ENCODE measurements around the gene DCT. TPM values are rescaled to one million over a fixed set of nuclear protein-coding genes. Genes with fewer than 3 reads are reported as not detected.

The DCT gene
- total RNA-seq, 2 experiments from 2014 or later: 0.10 TPM; not detected in 1

DNA sequence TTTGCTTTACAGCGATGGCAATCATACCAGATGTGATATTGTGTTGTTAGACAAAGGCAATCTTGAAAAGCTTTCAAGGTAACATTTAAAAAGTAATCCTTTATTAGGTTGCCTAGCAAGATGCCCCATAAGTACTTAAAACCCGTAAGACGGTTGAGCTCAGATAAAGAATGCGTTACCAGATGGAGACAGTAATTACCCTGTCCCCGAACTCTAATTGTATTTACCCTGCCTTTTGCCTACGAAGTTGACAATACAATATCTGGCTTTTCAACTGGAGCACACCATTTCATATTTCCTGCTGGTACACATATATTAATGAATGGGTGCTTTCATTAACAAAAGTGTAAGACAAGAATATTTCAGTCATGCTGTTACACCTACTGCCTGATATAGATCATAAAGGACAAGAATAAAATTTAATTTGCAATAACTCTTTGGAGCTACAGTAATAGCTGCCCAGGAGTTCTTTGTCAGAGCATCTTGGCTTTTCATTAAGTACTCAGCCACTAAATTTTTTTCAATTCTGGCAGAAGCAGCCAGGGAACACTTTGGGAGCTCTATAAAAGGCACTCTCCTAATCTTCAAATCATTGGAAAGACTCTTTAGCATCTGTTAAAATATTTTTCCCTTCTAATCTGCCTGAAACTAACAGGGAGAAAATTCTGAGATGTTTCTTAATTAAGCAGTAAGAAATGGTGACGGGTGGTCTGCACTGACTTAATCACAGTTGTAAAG, 63.8 kb downstream of the DCT start:
- Mint-ChIP-seq H3K27me3 (ENCODE audit: low read depth) (no peaks in the 10 kb centered on the region), H3K27ac (no peak overlapping the region), H3K36me3 (ENCODE audit: low read depth) (peaks cover 7% of the 10 kb centered on the region), H3K4me3 (no peak overlapping the region), H3K9me3 (peaks cover 15% of the 10 kb centered on the region), H3K4me1 (ENCODE audit: low read depth) (peaks cover 44% of the 10 kb centered on the region)
- intact Hi-C loops (cut with micrococcal nuclease): loop anchor here (5.0 kb wide), 2 partner anchors 1123 to 1262 kb away; partner anchors contain the start of gene DNAJC3
- no peak for DNase-seq
- CTCF ChIA-PET: interaction anchor here (0.9 to 1.7 kb wide), 6 partner anchors 20 to 90 kb away, joined by 3 to 4 read pairs (median 3); no protein-coding TSS in a partner anchor

DNA sequence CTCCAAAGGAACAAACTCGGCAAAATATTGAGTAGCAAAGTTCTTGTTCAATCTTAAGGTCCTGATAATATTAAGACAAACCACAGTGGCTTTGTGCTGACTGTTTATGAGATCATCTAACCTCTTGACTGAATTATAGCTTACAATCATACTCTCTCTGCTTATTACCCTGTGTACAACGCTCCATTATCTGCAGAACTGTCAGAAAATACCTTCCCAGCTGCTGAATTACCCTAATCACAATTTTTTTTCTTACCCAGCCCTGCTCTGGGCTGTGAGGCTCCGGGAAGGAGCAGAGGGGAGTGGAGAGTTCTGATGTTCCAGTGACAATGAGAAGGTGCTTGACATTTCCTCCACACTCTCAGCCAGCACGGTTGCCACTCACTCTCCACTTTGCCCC, 64.8 kb downstream of the DCT start:
- H3K36me3 Mint-ChIP-seq (ENCODE audit: low read depth): peaks cover 7% of the 10 kb centered on the region
- CTCF ChIA-PET: interaction anchor here (0.6 to 1.6 kb wide), 4 partner anchors 28 to 91 kb away, joined by 3 to 4 read pairs (median 4); no protein-coding TSS in a partner anchor
- peaks cover 35% of the 10 kb centered on the region for H3K4me1 Mint-ChIP-seq (ENCODE audit: low read depth)
- intact Hi-C loops (cut with micrococcal nuclease): loop anchor here (5.0 kb wide), 2 partner anchors 1122 to 1263 kb away; partner anchors contain the start of gene DNAJC3
- peaks cover 11% of the 10 kb centered on the region for H3K9me3 Mint-ChIP-seq
- DNase-seq: no peak
- no peak overlapping the region for H3K4me3 Mint-ChIP-seq
- no peak overlapping the region for H3K27ac Mint-ChIP-seq
- H3K27me3 Mint-ChIP-seq (ENCODE audit: low read depth): no peaks in the 10 kb centered on the region

DNA sequence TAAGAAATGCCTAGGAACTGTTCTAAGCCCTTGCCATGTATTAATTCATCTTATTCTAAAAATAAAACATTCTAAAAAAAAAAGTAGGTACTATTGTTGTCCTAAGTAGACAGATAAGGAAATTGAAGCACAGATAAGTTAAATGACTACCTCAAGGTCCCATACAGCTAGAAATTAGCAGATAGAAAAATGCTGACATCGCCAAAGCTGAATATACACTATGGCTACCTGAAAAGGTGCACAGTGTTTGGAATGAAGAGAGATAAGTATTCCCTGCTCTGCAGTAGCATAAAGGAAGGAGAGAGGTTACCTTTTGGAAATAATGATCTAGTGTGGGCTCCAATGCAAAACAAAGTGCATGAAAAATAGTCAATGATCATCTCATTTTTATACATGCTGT, 65.3 kb downstream of the DCT start:
- no peak for DNase-seq
- no peaks in the 10 kb centered on the region for H3K27me3 Mint-ChIP-seq (ENCODE audit: low read depth)
- CTCF ChIA-PET: interaction anchor here (1.4 kb wide), 1 partner anchor 52 kb away, joined by 4 read pairs; no protein-coding TSS in a partner anchor
- peaks cover 29% of the 10 kb centered on the region for H3K4me1 Mint-ChIP-seq (ENCODE audit: low read depth)
- peaks cover 7% of the 10 kb centered on the region for H3K36me3 Mint-ChIP-seq (ENCODE audit: low read depth)
- no peak overlapping the region for H3K27ac Mint-ChIP-seq
- peaks cover 11% of the 10 kb centered on the region for H3K9me3 Mint-ChIP-seq
- intact Hi-C loops (cut with micrococcal nuclease): no loop called here
- H3K4me3 Mint-ChIP-seq: no peak overlapping the region

DNA sequence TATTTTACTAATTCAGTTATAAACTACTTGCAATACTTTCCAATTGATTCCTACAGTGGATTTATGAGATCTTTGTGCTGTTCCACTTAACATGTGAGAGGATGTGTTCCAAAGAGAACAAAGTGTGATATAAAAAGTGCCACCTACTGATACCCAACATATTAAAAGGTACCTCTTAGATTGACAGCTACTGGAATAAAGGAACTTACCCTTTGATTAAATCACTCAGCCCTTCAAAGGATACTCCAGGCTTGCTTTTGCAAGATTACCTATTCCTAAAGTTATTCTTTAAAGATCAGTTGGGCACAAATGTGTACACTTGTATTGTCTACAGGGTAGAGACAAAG, 65.9 kb downstream of the DCT start:
- H3K9me3 Mint-ChIP-seq: peaks cover 11% of the 10 kb centered on the region

DNA sequence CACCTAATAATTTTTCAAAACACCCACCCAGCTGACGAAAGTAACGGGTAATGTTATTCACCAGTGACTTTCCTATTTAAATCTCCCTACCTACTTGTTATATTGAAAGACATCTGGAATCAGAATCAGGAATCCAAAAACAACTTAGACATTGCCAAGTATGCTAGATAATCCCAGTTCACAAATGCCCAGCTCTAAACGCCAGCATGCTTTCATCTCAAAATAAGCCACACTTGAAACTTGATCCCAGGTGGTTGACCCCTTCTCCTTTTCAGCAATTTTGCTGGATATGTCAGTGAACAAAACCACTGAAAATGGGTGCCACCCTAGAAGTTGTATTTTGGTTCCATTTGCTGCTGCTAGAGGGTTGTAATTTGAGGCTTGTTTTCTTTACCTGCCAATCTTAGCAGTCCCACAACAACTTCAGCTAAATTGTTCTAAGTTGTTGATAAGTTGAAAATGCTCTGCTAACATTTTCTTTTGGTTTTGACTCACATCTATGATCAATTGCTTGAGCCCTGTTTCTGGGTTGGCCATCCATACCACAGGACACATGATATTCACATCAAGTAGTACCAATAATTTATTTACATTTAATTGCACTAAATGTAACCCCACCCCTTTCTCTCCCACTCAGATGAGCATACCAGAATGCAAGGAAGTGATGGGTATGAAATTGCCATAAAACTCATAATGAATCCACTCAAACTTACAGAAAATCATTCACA, 66.4 kb downstream of the DCT start:
- Mint-ChIP-seq H3K27me3 (ENCODE audit: low read depth) (peaks cover 10% of the 10 kb centered on the region), H3K4me3 (no peak overlapping the region), H3K9me3 (peaks cover 11% of the 10 kb centered on the region), H3K27ac (no peak overlapping the region), H3K36me3 (ENCODE audit: low read depth) (peaks cover 7% of the 10 kb centered on the region), H3K4me1 (ENCODE audit: low read depth) (peaks cover 20% of the 10 kb centered on the region)
- no peak for DNase-seq
- intact Hi-C loops (cut with micrococcal nuclease): no loop called here
- CTCF ChIA-PET: no interaction called here

More for the DNA sequence above, 65.9 kb downstream of the DCT start:
- H3K4me1 Mint-ChIP-seq (ENCODE audit: low read depth): peaks cover 23% of the 10 kb centered on the region
- no peak for DNase-seq
- CTCF ChIA-PET: no interaction called here
- H3K27me3 Mint-ChIP-seq (ENCODE audit: low read depth): peaks cover 6% of the 10 kb centered on the region
- no peak overlapping the region for H3K27ac Mint-ChIP-seq
- H3K4me3 Mint-ChIP-seq: no peak overlapping the region
- intact Hi-C loops (cut with micrococcal nuclease): no loop called here
- H3K36me3 Mint-ChIP-seq (ENCODE audit: low read depth): peaks cover 7% of the 10 kb centered on the region

DNA sequence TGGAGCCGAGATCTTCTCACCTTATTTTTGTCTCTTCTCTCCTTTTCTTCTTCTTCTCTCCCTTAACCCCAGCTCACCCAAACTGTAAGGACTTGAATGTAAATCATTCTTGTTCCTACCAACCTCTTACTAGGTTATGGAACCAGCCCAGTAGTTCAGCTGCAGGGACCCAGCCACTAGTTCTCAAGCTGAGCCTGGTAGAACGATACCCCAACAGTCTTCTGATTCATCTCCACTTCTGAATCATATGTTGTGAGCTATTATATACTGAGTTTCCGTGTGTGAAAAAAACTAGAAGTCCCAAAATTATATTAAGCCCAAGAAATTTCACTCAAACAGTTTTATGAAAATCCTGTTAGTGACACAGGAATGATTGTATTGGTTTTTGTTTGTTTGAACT, 67.7 kb downstream of the DCT start:
- intact Hi-C loops (cut with micrococcal nuclease): no loop called here
- peaks cover 10% of the 10 kb centered on the region for H3K27me3 Mint-ChIP-seq (ENCODE audit: low read depth)
- H3K4me3 Mint-ChIP-seq: no peak overlapping the region
- no peak for DNase-seq
- no peaks in the 10 kb centered on the region for H3K36me3 Mint-ChIP-seq (ENCODE audit: low read depth)
- peak overlapping the region; percentile 8 for H3K27ac Mint-ChIP-seq
- CTCF ChIA-PET: interaction anchor here (1.0 kb wide), 1 partner anchor 9 kb away, joined by 3 read pairs; no protein-coding TSS in a partner anchor
- H3K4me1 Mint-ChIP-seq (ENCODE audit: low read depth): peaks cover 16% of the 10 kb centered on the region
- H3K9me3 Mint-ChIP-seq: peaks cover 3% of the 10 kb centered on the region

DNA sequence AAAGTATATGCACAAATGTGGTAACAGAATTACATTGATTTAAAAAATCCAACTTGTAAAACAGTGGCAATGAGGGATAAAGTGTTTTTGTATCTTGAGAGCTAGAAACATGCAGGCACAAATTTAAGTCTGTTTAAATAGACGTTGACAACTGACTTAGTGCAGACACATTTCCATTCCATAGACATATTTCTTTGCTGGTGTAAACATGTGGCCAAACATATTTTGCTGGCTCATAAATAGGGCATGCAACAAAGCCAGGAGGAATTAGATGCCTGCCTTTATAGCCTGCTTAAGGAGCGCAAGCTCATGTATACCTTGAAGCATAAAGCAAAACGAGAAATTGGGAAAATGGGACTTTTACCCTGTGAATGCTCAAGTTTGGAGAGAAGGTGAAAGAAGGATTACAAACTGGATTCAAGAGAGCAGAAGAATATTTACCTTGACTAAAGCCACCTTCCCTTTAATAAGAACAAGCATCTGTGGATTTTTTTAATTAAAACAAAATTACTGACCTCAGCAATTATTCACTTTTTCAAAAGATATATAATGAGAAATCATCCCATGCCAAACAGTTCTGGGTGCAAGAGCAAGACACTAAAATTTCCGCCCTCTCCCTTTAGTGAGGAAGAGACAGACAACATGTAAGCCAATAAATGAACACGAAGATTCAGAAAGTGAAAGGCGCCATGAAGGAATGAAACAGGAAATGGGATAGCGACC, 71.0 kb downstream of the DCT start:
- no peaks in the 10 kb centered on the region for H3K9me3 Mint-ChIP-seq
- H3K27ac Mint-ChIP-seq: no peak overlapping the region
- H3K4me1 Mint-ChIP-seq (ENCODE audit: low read depth): peaks cover 16% of the 10 kb centered on the region
- no peak for DNase-seq
- peaks cover 10% of the 10 kb centered on the region for H3K27me3 Mint-ChIP-seq (ENCODE audit: low read depth)
- intact Hi-C loops (cut with micrococcal nuclease): no loop called here
- CTCF ChIA-PET: interaction anchor here (0.8 kb wide), 1 partner anchor 209 kb away, joined by 3 read pairs; no protein-coding TSS in a partner anchor
- no peaks in the 10 kb centered on the region for H3K36me3 Mint-ChIP-seq (ENCODE audit: low read depth)
- no peak overlapping the region for H3K4me3 Mint-ChIP-seq

DNA sequence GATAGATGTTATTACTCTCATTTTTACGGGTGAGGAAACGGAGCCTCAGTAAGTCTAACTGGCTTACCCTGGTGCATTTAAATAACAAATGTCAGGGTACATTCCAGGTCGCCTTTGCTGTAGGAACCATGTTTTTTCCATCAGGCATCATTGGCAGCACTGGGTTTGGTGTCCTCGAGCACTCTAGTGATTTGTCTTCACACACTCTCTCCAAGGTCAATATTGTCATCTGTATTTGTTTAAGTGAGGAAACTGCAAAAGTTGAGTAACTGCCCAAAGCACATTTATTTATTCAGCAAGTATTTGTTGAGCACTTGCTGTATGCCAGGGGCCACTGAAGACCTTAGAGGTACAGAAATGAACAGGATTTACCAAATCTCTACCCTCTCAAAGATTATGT, 78.6 kb downstream of the DCT start:
- no peak for DNase-seq
- CTCF ChIA-PET: no interaction called here
- H3K4me3 Mint-ChIP-seq: no peak overlapping the region

DNA sequence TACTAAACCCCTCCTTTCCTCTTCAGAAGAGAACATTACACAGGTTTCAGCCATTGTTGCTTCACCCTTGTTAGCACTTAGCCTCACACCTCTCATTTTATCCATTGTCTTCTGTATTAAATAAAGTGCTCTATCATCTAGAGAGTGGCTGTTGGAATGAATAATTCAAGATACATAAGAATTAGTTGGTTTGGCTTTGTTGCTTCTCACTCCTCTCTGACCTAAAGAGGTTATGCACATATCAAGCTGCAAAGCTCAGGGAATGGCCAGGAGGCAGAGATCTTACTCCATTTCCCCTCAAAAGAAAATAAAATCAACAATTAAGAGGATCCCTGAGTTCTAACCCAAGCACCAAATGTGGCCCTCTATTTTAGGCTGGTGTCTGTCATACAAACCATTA, 79.7 kb downstream of the DCT start:
- H3K36me3 Mint-ChIP-seq (ENCODE audit: low read depth): no peaks in the 10 kb centered on the region
- intact Hi-C loops (cut with micrococcal nuclease): no loop called here
- H3K27ac Mint-ChIP-seq: no peak overlapping the region
- DNase-seq: no peak
- peaks cover 3% of the 10 kb centered on the region for H3K4me1 Mint-ChIP-seq (ENCODE audit: low read depth)
- H3K27me3 Mint-ChIP-seq (ENCODE audit: low read depth): no peaks in the 10 kb centered on the region
- H3K4me3 Mint-ChIP-seq: no peak overlapping the region
- CTCF ChIA-PET: no interaction called here
- peaks cover 3% of the 10 kb centered on the region for H3K9me3 Mint-ChIP-seq

More for the DNA sequence above, 78.6 kb downstream of the DCT start:
- Mint-ChIP-seq H3K9me3 (peaks cover 3% of the 10 kb centered on the region), H3K27me3 (ENCODE audit: low read depth) (no peaks in the 10 kb centered on the region), H3K4me1 (ENCODE audit: low read depth) (peaks cover 3% of the 10 kb centered on the region), H3K27ac (no peak overlapping the region), H3K36me3 (ENCODE audit: low read depth) (no peaks in the 10 kb centered on the region)
- intact Hi-C loops (cut with micrococcal nuclease): no loop called here

DNA sequence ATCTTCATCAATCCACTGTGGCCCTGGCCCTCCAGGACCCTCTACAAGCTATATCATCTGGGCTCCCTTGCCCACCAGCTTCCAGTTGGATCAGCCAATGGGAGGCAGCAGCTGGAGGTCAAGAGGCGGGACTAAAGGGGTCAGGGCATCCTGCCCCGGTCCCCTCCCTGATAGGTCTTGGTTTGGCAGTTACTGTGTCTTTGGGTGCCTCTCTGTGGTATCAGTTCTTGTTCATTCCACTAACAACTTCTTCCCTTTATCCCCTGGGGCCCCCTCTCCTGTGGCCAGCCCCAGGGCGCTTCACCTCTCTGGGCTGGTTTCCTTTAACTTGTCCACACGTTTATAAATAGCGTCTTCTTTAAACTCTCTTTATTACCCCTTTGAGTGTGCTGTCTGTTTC, 83.6 kb downstream of the DCT start:
- CTCF ChIA-PET: interaction anchor here (0.6 to 1.6 kb wide), 2 partner anchors 41 to 103 kb away, joined by 3 to 4 read pairs; no protein-coding TSS in a partner anchor

DNA sequence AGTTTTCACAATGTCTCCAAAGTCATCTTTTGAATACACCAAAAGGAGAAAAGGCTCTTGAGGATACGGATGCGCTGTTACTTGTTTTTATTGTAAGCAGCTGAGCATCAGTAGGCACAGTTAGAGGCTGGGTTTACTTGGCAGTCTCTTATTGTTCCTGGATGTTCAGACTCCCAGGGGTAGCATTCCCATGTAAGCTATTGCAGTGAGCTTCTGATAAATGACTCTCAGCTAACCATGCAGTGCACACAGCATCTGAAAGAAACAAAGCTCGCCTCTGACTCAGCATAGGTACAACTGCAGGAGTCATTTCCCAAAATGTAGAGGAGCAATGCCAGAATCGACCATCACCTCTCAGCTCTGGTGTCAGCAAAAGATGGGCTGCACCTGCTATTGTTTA, 84.8 kb downstream of the DCT start:
- Mint-ChIP-seq H3K36me3 (ENCODE audit: low read depth) (no peaks in the 10 kb centered on the region), H3K4me3 (no peak overlapping the region), H3K4me1 (ENCODE audit: low read depth) (peaks cover 3% of the 10 kb centered on the region), H3K9me3 (peaks cover 3% of the 10 kb centered on the region), H3K27me3 (ENCODE audit: low read depth) (no peaks in the 10 kb centered on the region), H3K27ac (no peak overlapping the region)
- no peak for DNase-seq
- CTCF ChIA-PET: interaction anchor here (0.6 to 1.6 kb wide), 2 partner anchors 10 to 42 kb away, joined by 3 to 4 read pairs; no protein-coding TSS in a partner anchor
- intact Hi-C loops (cut with micrococcal nuclease): no loop called here

More for the DNA sequence above, 83.6 kb downstream of the DCT start:
- DNase-seq: no peak
- Mint-ChIP-seq H3K27me3 (ENCODE audit: low read depth) (no peaks in the 10 kb centered on the region), H3K27ac (no peak overlapping the region), H3K4me3 (no peak overlapping the region), H3K9me3 (peaks cover 3% of the 10 kb centered on the region), H3K4me1 (ENCODE audit: low read depth) (peaks cover 3% of the 10 kb centered on the region), H3K36me3 (ENCODE audit: low read depth) (no peaks in the 10 kb centered on the region)
- intact Hi-C loops (cut with micrococcal nuclease): no loop called here

DNA sequence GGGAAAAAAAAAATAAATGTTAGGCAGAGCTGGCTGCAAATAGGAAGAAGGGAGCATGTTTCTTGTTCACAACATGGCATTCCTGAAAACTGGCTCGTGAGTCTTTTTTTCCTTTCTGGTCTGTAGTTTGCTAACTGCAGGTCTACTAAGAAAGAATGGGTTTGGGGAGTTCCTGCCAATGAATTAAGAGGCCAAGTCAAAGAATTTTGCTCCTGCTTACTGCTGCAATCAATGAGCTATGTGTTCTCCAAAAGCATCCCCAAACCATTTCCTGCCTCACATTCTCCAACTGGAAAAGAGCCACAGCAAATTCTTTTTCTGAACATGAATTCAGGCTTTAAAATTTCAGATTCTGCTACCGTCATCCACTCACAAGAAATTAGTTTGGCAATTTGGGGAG, 88.6 kb downstream of the DCT start:
- Mint-ChIP-seq H3K4me3 (no peak overlapping the region), H3K9me3 (no peaks in the 10 kb centered on the region), H3K4me1 (ENCODE audit: low read depth) (no peaks in the 10 kb centered on the region), H3K27me3 (ENCODE audit: low read depth) (peaks cover 2% of the 10 kb centered on the region), H3K36me3 (ENCODE audit: low read depth) (no peaks in the 10 kb centered on the region), H3K27ac (no peak overlapping the region)
- no peak for DNase-seq
- CTCF ChIA-PET: no interaction called here
- intact Hi-C loops (cut with micrococcal nuclease): no loop called here
